Left ventricle myocardium inferior (tissue), 1 donor: ENCODE data around the gene TTC39B. TPM values are rescaled to one million over a fixed set of nuclear protein-coding genes. Genes with fewer than 3 reads are reported as not detected.
A peak's percentile ranks its signal among the peaks of the same experiment; 100 is the strongest.

ENCODE experiments used
- DNase-seq: peaks from one replicate; pipeline ENCODE4 v3.0.0-alpha.2; 2020
- H3K27ac ChIP-seq: fragments of 200-600 bp; replicated peaks from 2 replicates; pipeline ENCODE4 v1.8.0; 2021
- H3K27me3 ChIP-seq: fragments of 200-600 bp; 2 replicates; pipeline ENCODE4 v1.8.0; 2021; ENCODE audit warnings: low read depth
- H3K36me3 ChIP-seq: fragments of 200-600 bp; 2 replicates; pipeline ENCODE4 v1.8.0; 2021
- H3K4me1 ChIP-seq: fragments of 200-600 bp; 2 replicates; pipeline ENCODE4 v1.8.0; 2021
- H3K4me3 ChIP-seq: fragments of 200-600 bp; 2 replicates; pipeline ENCODE4 v1.8.0; 2021; ENCODE audit warnings: mild to moderate bottlenecking, moderate library complexity
- H3K9me3 ChIP-seq: fragments of 200-600 bp; replicated peaks from 2 replicates; pipeline ENCODE4 v1.8.0; 2021
- CTCF ChIP-seq: fragments of 200-600 bp; IDR thresholded peaks from 2 replicates; pipeline ENCODE4 v1.8.0; 2021; ENCODE audit warnings: antibody characterized with exemption, mild to moderate bottlenecking, borderline replicate concordance
- intact Hi-C: fragments of 100-400 bp; cut with micrococcal nuclease; formaldehyde crosslinking; loops from one replicate; pipeline ENCODE4 v1.11.0; 2022
- long read RNA-seq: library from polyadenylated mRNA; unstranded; transcript quantifications from one replicate; pipeline ENCODE4 v2.0.0, GENCODE V29; 2021
- total RNA-seq: library from RNA; stranded (reverse); fragmentation: NEBNext Ultra II Directional; extraction: Animal tissue kit (Norgen Biotek cat#: 25700); gene quantifications from one replicate; pipeline ENCODE4 v1.2.1, GENCODE V29; 2021
- donor health status: DM: no; HTN: yes; CAD: no; lungs with severe emphysema.

TTC39B gene
- 1.6 TPM for total RNA-seq
- long read RNA-seq = 0 reads

GRCh38 chr9:15306757-15307522, at the start of gene TTC39B:
TSS of gene TTC39B (minus strand) at chr9:15307216. CDS start at chr9:15307125, 91 bp downstream.
- peak; percentile 93 for DNase-seq
- Histone ChIP-seq H3K36me3 (no peaks in the 10 kb centered on the region), H3K4me1 (peaks cover 25% of the 10 kb centered on the region), H3K4me3 (peak within 1 kb of the TSS; percentile 97), H3K27ac (peak within 1 kb of the TSS; percentile 86), H3K9me3 (no peaks in the 10 kb centered on the region), H3K27me3 (peaks cover 7% of the 10 kb centered on the region)
- intact Hi-C loops = loop anchor here (10.0 kb wide), 1 partner anchor 118 kb away; the partner anchor contains the start of gene SNAPC3
- TF ChIP-seq CTCF = no peak

- intact Hi-C loops = no loop called here
- no peaks in the 10 kb centered on the region for H3K27me3 ChIP-seq
- H3K4me3 ChIP-seq = no peak overlapping the region
- no peak overlapping the region for H3K27ac ChIP-seq
- no peak for DNase-seq
- no peaks in the 10 kb centered on the region for H3K4me1 ChIP-seq
- TF ChIP-seq CTCF = no peak
- no peaks in the 10 kb centered on the region for H3K36me3 ChIP-seq
- H3K9me3 ChIP-seq = no peaks in the 10 kb centered on the region
Observed at GRCh38 chr9:15355669-15356068, 48.7 kb upstream of the TTC39B start.

GRCh38 chr9:15354713-15355112, 47.7 kb upstream of the TTC39B start:
- Histone ChIP-seq H3K9me3 (no peaks in the 10 kb centered on the region), H3K27ac (no peak overlapping the region), H3K4me1 (no peaks in the 10 kb centered on the region), H3K4me3 (no peak overlapping the region), H3K27me3 (no peaks in the 10 kb centered on the region), H3K36me3 (no peaks in the 10 kb centered on the region)
- no peak for DNase-seq
- intact Hi-C loops = no loop called here
- no peak for TF ChIP-seq CTCF

- H3K4me1 ChIP-seq = no peaks in the 10 kb centered on the region
- no peaks in the 10 kb centered on the region for H3K9me3 ChIP-seq
- H3K27me3 ChIP-seq = no peaks in the 10 kb centered on the region
- no peak for DNase-seq
- H3K36me3 ChIP-seq = no peaks in the 10 kb centered on the region
- TF ChIP-seq CTCF = no peak
- H3K27ac ChIP-seq = no peak overlapping the region
- no peak overlapping the region for H3K4me3 ChIP-seq
- intact Hi-C loops = no loop called here
Observed at GRCh38 chr9:15353892-15354291, 46.9 kb upstream of the TTC39B start.

GRCh38 chr9:15352306-15352705, 45.3 kb upstream of the TTC39B start:
- no peaks in the 10 kb centered on the region for H3K4me1 ChIP-seq
- TF ChIP-seq CTCF = no peak
- intact Hi-C loops = no loop called here
- H3K4me3 ChIP-seq = no peak overlapping the region
- no peaks in the 10 kb centered on the region for H3K36me3 ChIP-seq
- no peaks in the 10 kb centered on the region for H3K27me3 ChIP-seq
- H3K27ac ChIP-seq = no peak overlapping the region
- no peak for DNase-seq
- H3K9me3 ChIP-seq = no peaks in the 10 kb centered on the region
